HG03520 (cell line): Measurements from ENCODE around the gene PRLH.

Source experiments
- ATAC-seq: cut with Tn5 transposase; IDR thresholded peaks from one replicate; pipeline ENCODE4 v1.9.1; 2021; ENCODE audit warnings: mild to moderate bottlenecking, moderate library complexity; ENCODE audit not compliant: unreplicated experiment

Gene PRLH

GRCh38 chr2:237563816-237564215 is 2.6 kb upstream of the PRLH start:
- no peak for ATAC-seq

GRCh38 chr2:237564526-237565131 is 1.7 kb upstream of the PRLH start:
- ATAC-seq: no peak

GRCh38 chr2:237565974-237566373 is 400 bp upstream of the PRLH start:
- no peak for ATAC-seq

- ATAC-seq: no peak
Observed at GRCh38 chr2:237567276-237568029, 1.1 kb downstream of the PRLH start.

GRCh38 chr2:237568121-237568660 is 1.8 kb downstream of the PRLH start:
- no peak for ATAC-seq

GRCh38 chr2:237569041-237569440 is 2.7 kb downstream of the PRLH start:
- no peak for ATAC-seq

GRCh38 chr2:237569896-237570295 is 3.5 kb downstream of the PRLH start:
- no peak for ATAC-seq

- no peak for ATAC-seq
Observed at GRCh38 chr2:237570776-237571335, 4.5 kb downstream of the PRLH start.

GRCh38 chr2:237571551-237571950 is 5.2 kb downstream of the PRLH start:
- no peak for ATAC-seq

- peak; percentile 88 for ATAC-seq
Observed at GRCh38 chr2:237572021-237572741, 5.8 kb downstream of the PRLH start.

GRCh38 chr2:237572742-237573101 is 6.3 kb downstream of the PRLH start:
- no peak for ATAC-seq

- ATAC-seq: no peak
Observed at GRCh38 chr2:237573721-237574415, 7.5 kb downstream of the PRLH start.

- no peak for ATAC-seq
Observed at GRCh38 chr2:237574467-237574866, 8.1 kb downstream of the PRLH start.

- ATAC-seq: no peak
Observed at GRCh38 chr2:237574894-237575868, 8.8 kb downstream of the PRLH start.

- ATAC-seq: no peak
Observed at GRCh38 chr2:237575869-237576862, 9.8 kb downstream of the PRLH start.

GRCh38 chr2:237576974-237577373 is 10.6 kb downstream of the PRLH start:
- ATAC-seq: no peak

- no peak for ATAC-seq
Observed at GRCh38 chr2:237577458-237577857, 11.1 kb downstream of the PRLH start.
